Brain microvascular endothelial cell (primary cell): ENCODE data around the gene SQSTM1.

Experiments used
- DNase-seq: peaks from one replicate; pipeline ENCODE4 v3.0.0-alpha.2; 2020
- H3K27ac ChIP-seq: fragments of 250-450 bp; sonication (Bioruptor Pico); 2 replicates; pipeline ENCODE4 v1.5.1; 2020; ENCODE audit warnings: mild to moderate bottlenecking, moderate library complexity
- H3K27me3 ChIP-seq: fragments of 250-450 bp; sonication (Bioruptor Pico); replicated peaks from 2 replicates; pipeline ENCODE4 v1.5.1; 2020; ENCODE audit warnings: mild to moderate bottlenecking
- H3K36me3 ChIP-seq: fragments of 250-450 bp; sonication (Bioruptor Pico); replicated peaks from 2 replicates; pipeline ENCODE4 v1.5.1; 2020; ENCODE audit warnings: mild to moderate bottlenecking
- H3K4me3 ChIP-seq: 2 replicates; pipeline ENCODE4 v1.5.1; 2011; ENCODE audit warnings: low read depth, mild to moderate bottlenecking, control low read depth, low read length, moderate library complexity
- in situ Hi-C: cut with HindIII; loops from 2 replicates; pipeline ENCODE4 v1.10.0; 2017; ENCODE audit warnings: low sequenced_read_pairs, low pct_ligation_motif_present
- TF ChIP-seq, protein P1 (sequence below): IDR thresholded peaks from 2 replicates; pipeline ENCODE4 v1.5.1; 2011; ENCODE audit warnings: low read depth, mild to moderate bottlenecking, moderate library complexity, low read length, control low read depth, inconsistent platforms; ENCODE audit errors: missing control alignments

The SQSTM1 gene

DNA sequence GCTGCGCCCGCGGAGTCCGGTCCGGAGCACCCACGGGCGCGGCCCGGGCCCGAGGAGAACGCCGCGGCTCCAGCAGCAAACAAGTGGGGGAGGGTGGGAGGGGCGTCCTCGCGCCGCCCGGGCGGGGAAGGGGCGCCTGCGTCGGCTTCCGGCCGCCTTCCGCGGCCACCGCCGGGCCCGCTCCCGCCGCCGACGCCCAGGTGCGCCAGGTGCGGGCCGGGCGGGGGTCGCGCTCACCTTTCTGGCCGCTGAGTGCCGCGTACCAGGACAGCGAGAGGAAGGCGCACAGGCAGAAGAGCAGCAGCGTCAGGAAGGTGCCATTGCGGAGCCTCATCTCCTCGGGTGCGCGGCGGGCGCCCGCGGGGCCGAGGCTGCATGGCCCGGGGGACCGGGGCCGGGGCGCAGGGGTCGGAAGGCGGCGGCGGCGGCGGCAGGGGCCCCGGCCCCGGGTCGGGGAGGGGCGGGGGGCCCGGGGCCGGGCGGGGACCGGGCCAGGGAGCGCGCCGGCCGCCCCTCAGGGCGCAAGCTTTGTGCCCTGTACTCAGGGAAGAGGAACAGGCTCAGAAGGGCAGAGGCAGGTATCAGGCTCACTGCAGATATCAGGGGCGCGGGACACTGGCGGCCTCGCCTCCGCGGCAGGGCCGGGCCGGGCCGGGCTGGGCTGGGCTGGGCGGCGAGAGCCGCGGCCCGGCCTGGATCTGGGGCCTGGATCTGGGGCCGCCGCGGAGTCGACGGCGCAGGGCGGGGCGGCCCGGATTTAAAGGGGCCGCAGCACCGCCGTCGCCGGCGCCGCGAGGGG is 14.3 kb upstream of the SQSTM1 start, which contains the start of gene MGAT4B:
TSS of gene MGAT4B (minus strand) at position 617 of the 799 bp plus-strand sequence. CDS start at position 334, 283 bp downstream.
- in situ Hi-C loops = no loop called here
- TF ChIP-seq, protein P1, sequence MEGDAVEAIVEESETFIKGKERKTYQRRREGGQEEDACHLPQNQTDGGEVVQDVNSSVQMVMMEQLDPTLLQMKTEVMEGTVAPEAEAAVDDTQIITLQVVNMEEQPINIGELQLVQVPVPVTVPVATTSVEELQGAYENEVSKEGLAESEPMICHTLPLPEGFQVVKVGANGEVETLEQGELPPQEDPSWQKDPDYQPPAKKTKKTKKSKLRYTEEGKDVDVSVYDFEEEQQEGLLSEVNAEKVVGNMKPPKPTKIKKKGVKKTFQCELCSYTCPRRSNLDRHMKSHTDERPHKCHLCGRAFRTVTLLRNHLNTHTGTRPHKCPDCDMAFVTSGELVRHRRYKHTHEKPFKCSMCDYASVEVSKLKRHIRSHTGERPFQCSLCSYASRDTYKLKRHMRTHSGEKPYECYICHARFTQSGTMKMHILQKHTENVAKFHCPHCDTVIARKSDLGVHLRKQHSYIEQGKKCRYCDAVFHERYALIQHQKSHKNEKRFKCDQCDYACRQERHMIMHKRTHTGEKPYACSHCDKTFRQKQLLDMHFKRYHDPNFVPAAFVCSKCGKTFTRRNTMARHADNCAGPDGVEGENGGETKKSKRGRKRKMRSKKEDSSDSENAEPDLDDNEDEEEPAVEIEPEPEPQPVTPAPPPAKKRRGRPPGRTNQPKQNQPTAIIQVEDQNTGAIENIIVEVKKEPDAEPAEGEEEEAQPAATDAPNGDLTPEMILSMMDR = no peak
- peak within 1 kb of the TSS; percentile 74 for H3K4me3 ChIP-seq
- H3K36me3 ChIP-seq = peaks cover 5% of the 10 kb centered on the region
- no peaks in the 10 kb centered on the region for H3K27me3 ChIP-seq
- H3K27ac ChIP-seq = peak within 1 kb of the TSS; percentile 77
- no peak for DNase-seq

DNA sequence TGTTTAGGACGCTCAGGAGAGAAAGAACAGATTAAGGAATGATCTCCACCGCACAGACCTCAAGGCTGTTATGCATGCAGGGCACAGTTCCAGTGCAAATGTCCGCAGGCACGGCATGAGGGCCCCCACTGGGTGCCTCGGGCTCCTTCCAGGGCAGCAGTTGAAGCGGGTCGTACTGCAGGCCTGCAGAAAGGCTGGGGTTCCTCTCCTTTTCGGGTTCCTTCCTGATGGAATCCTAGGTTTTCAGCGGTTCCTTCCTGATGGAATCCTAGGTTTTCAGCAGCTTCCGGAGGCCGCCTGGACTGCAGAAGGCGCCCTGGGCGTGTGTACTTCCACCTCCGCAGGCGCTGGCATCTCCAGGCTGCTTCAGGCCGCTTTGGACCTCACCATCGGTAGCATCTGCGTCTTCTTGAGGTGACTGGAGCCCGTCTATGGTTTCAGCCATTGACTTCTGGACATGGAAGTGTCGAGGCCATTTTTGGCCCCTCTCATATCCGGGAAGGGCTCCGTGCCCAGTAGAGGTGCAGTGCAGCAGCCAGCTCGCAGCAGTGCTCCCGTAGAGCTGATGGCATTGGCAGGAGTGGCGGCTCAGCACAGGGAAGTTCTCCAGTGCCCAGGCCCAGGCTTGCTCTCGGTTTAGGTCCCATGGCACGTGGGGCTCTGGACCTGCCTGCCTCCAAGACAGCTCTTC is 8.4 kb upstream of the SQSTM1 start:
- Histone ChIP-seq H3K27ac (no peak overlapping the region), H3K36me3 (peaks cover 6% of the 10 kb centered on the region), H3K27me3 (no peaks in the 10 kb centered on the region), H3K4me3 (no peak overlapping the region)
- in situ Hi-C loops = no loop called here
- DNase-seq = no peak
- TF ChIP-seq, protein P1 = no peak

DNA sequence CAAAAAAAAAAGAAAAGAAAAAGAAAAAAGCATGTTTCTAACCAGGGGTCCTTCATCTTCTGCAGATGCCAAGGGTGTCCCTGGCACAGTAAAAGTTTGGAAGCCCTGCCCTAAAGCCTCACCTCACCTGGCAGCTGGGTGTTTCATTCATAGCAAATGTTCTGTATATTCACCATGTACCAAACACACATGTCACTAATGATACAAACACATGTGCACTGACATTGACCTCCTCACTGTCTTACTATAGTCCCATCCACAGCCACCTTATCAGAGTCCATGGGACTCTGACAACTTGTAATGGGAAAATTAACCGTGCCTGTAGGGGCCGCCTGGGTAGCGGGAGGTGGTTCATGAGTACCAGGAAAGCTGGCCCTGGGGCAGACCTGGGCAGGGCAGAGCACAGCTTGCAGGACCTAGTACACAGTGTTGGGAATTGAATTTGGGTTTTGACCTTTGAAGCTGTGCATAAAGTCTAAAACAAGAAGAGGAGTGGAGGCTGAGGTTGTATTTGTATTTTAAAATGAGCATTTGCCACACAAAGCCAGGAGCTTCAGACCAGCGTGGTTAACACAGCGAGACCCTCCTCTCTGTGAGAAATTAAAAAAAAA is 7.6 kb upstream of the SQSTM1 start:
- TF ChIP-seq, protein P1 = no peak
- in situ Hi-C loops = no loop called here

DNA sequence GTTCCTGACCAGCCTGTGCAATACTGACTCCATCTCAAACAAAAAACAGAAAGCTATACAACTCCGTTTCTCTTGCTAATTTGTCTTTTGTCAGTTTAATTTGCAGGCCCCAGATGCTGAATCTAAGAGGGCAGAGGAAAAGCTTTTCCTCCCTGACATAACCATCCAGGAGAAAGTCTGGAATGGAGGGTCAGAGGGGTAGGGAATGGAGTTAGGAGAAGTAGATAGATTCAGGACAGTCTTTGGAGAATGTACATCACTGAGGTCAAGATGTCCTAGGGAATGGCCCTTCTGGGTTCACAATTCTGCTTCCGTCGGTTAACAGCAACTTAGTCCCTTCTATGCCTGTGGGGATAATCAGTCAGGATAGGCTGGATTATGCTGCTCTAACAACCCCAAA is 6.6 kb upstream of the SQSTM1 start:
- no peak for DNase-seq
- TF ChIP-seq, protein P1 = no peak
- H3K27me3 ChIP-seq = no peaks in the 10 kb centered on the region
- H3K36me3 ChIP-seq = peaks cover 6% of the 10 kb centered on the region
- H3K4me3 ChIP-seq = no peak overlapping the region
- in situ Hi-C loops = no loop called here
- no peak overlapping the region for H3K27ac ChIP-seq

More for the DNA sequence above, 7.6 kb upstream of the SQSTM1 start:
- peaks cover 6% of the 10 kb centered on the region for H3K36me3 ChIP-seq
- no peak overlapping the region for H3K27ac ChIP-seq
- no peaks in the 10 kb centered on the region for H3K27me3 ChIP-seq
- no peak for DNase-seq
- no peak overlapping the region for H3K4me3 ChIP-seq

DNA sequence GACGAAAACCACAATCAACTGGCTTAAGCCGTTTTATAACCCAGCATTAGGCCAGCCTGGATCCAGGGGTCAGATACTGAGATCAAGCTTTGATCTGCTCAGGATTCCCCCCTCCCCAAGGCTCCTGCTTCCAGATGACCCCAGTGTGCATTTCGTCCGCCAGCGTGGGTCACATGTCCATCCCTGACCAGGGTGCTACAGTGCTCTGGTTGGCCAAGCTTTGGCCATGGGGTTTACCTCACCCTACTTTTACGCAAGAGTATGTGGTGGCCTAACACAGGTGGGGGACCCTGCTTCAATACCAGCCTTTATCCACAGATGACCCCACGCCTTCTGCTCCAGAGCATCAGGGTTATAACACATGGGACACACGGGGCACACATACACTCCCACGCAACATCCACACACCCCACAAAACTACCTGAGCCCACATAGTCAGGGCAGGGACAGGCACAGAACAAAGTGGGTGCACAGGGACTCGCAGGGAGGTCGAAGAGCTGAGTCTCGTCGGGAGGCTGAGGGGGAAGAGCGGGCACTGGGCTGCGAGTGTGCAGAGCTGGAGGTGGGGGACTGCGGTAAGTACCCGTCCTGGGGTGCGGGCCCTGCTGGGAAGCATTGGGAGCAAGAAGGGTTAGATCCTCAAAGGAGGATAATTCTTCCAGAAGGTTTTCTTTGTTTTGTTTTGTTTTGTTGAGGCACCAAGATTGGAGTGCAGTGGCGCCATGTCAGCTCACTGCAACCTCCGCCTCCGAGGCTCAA is 5.0 kb upstream of the SQSTM1 start:
- no peak for DNase-seq
- peaks cover 6% of the 10 kb centered on the region for H3K36me3 ChIP-seq
- TF ChIP-seq, protein P1 = no peak
- in situ Hi-C loops = no loop called here
- H3K27ac ChIP-seq = no peak overlapping the region
- no peak overlapping the region for H3K4me3 ChIP-seq
- H3K27me3 ChIP-seq = no peaks in the 10 kb centered on the region
